Left ventricle myocardium inferior (tissue), 1 donor: ENCODE results near the gene ALOX5. TPM values are rescaled to one million over a fixed set of nuclear protein-coding genes. Genes with fewer than 3 reads are reported as not detected.
A peak's percentile ranks its signal among the peaks of the same experiment; 100 is the strongest.

Experiments
- DNase-seq: peaks from one replicate; pipeline ENCODE4 v3.0.0-alpha.2; 2020
- H3K27ac ChIP-seq: fragments of 200-600 bp; replicated peaks from 2 replicates; pipeline ENCODE4 v1.8.0; 2021
- H3K27me3 ChIP-seq: fragments of 200-600 bp; 2 replicates; pipeline ENCODE4 v1.8.0; 2021; ENCODE audit warnings: low read depth
- H3K36me3 ChIP-seq: fragments of 200-600 bp; 2 replicates; pipeline ENCODE4 v1.8.0; 2021
- H3K4me1 ChIP-seq: fragments of 200-600 bp; 2 replicates; pipeline ENCODE4 v1.8.0; 2021
- H3K4me3 ChIP-seq: fragments of 200-600 bp; 2 replicates; pipeline ENCODE4 v1.8.0; 2021; ENCODE audit warnings: mild to moderate bottlenecking, moderate library complexity
- H3K9me3 ChIP-seq: fragments of 200-600 bp; replicated peaks from 2 replicates; pipeline ENCODE4 v1.8.0; 2021
- CTCF ChIP-seq: fragments of 200-600 bp; IDR thresholded peaks from 2 replicates; pipeline ENCODE4 v1.8.0; 2021; ENCODE audit warnings: antibody characterized with exemption, mild to moderate bottlenecking, borderline replicate concordance
- intact Hi-C: fragments of 100-400 bp; cut with micrococcal nuclease; formaldehyde crosslinking; loops from one replicate; pipeline ENCODE4 v1.11.0; 2022
- total RNA-seq: library from RNA; stranded (reverse); fragmentation: NEBNext Ultra II Directional; extraction: Animal tissue kit (Norgen Biotek cat#: 25700); gene quantifications from one replicate; pipeline ENCODE4 v1.2.1, GENCODE V29; 2021
- donor health status: DM: no; HTN: yes; CAD: no; lungs with severe emphysema.

The ALOX5 gene
- total RNA-seq, 1 donor from 2014 or later, result 3.2 TPM

GRCh38 chr10:45416603-45417002, 42.6 kb downstream of the ALOX5 start:
- Histone ChIP-seq H3K9me3 (no peaks in the 10 kb centered on the region), H3K27ac (no peak overlapping the region), H3K27me3 (no peaks in the 10 kb centered on the region), H3K4me1 (peaks cover 37% of the 10 kb centered on the region), H3K36me3 (no peaks in the 10 kb centered on the region), H3K4me3 (no peak overlapping the region)
- intact Hi-C loops, result no loop called here
- TF ChIP-seq CTCF, result no peak
- no peak for DNase-seq

GRCh38 chr10:45417746-45418145, 43.7 kb downstream of the ALOX5 start:
- peak overlapping the region; percentile 94 for H3K27ac ChIP-seq
- no peaks in the 10 kb centered on the region for H3K36me3 ChIP-seq
- no peak for TF ChIP-seq CTCF
- H3K4me1 ChIP-seq, result peaks cover 37% of the 10 kb centered on the region
- intact Hi-C loops, result no loop called here
- H3K27me3 ChIP-seq, result no peaks in the 10 kb centered on the region
- DNase-seq, result no peak
- no peak overlapping the region for H3K4me3 ChIP-seq
- no peaks in the 10 kb centered on the region for H3K9me3 ChIP-seq

- DNase-seq, result no peak
- Histone ChIP-seq H3K27ac (peak overlapping the region; percentile 94), H3K9me3 (no peaks in the 10 kb centered on the region), H3K4me3 (peak overlapping the region; percentile 74), H3K36me3 (no peaks in the 10 kb centered on the region), H3K27me3 (no peaks in the 10 kb centered on the region), H3K4me1 (peaks cover 37% of the 10 kb centered on the region)
- intact Hi-C loops, result no loop called here
- no peak for TF ChIP-seq CTCF
Measured at GRCh38 chr10:45418417-45418848, 44.4 kb downstream of the ALOX5 start.

- H3K4me3 ChIP-seq, result peak overlapping the region; percentile 74
- H3K27me3 ChIP-seq, result no peaks in the 10 kb centered on the region
- intact Hi-C loops, result no loop called here
- H3K27ac ChIP-seq, result peak overlapping the region; percentile 94
- no peaks in the 10 kb centered on the region for H3K9me3 ChIP-seq
- TF ChIP-seq CTCF, result peak; percentile 31
- DNase-seq, result peak; percentile 76
- no peaks in the 10 kb centered on the region for H3K36me3 ChIP-seq
- H3K4me1 ChIP-seq, result peaks cover 37% of the 10 kb centered on the region
Measured at GRCh38 chr10:45418849-45419675, 45.0 kb downstream of the ALOX5 start.

- intact Hi-C loops, result no loop called here
- H3K27me3 ChIP-seq, result no peaks in the 10 kb centered on the region
- DNase-seq, result no peak
Measured at GRCh38 chr10:45419676-45420025, 45.6 kb downstream of the ALOX5 start.

More at GRCh38 chr10:45419676-45420025, 45.6 kb downstream of the ALOX5 start:
- Histone ChIP-seq H3K36me3 (no peaks in the 10 kb centered on the region), H3K4me1 (peaks cover 37% of the 10 kb centered on the region), H3K4me3 (peak overlapping the region; percentile 74), H3K9me3 (no peaks in the 10 kb centered on the region), H3K27ac (peak overlapping the region; percentile 94)
- TF ChIP-seq CTCF, result no peak
